GM19463 (cell line): ENCODE results near the gene NRIP3.

ENCODE experiments used
- ATAC-seq: cut with Tn5 transposase; IDR thresholded peaks from one replicate; pipeline ENCODE4 v1.9.1; 2021; ENCODE audit warnings: mild to moderate bottlenecking, moderate library complexity; ENCODE audit not compliant: unreplicated experiment

NRIP3 gene

GRCh38 chr11:9003573-9004182, at the start of gene NRIP3:
Gene NRIP3, minus strand, starts transcription at chr11:9004001. Its CDS starts 66 bp downstream, at chr11:9003935.
- ATAC-seq, result peak; percentile 71

GRCh38 chr11:9052316-9052715, 48.5 kb upstream of the NRIP3 start:
- no peak for ATAC-seq

GRCh38 chr11:9049959-9050358, 46.2 kb upstream of the NRIP3 start:
- ATAC-seq, result no peak

- no peak for ATAC-seq
These were observed 44.2 kb upstream of the NRIP3 start for GRCh38 chr11:9047964-9048523.

- ATAC-seq, result no peak
These were observed 42.7 kb upstream of the NRIP3 start for GRCh38 chr11:9046481-9046880.

GRCh38 chr11:9042488-9042887, 38.7 kb upstream of the NRIP3 start:
- no peak for ATAC-seq

- no peak for ATAC-seq
These were observed 37.9 kb upstream of the NRIP3 start for GRCh38 chr11:9041747-9042146.

GRCh38 chr11:9040410-9040809, 36.6 kb upstream of the NRIP3 start:
- no peak for ATAC-seq

GRCh38 chr11:9039863-9040262, 36.1 kb upstream of the NRIP3 start:
- no peak for ATAC-seq

- no peak for ATAC-seq
These were observed 35.4 kb upstream of the NRIP3 start for GRCh38 chr11:9039198-9039597.

- ATAC-seq, result no peak
These were observed 34.7 kb upstream of the NRIP3 start for GRCh38 chr11:9038541-9038940.

GRCh38 chr11:9037963-9038362, 34.2 kb upstream of the NRIP3 start:
- ATAC-seq, result no peak

GRCh38 chr11:9037046-9037780, 33.4 kb upstream of the NRIP3 start:
- ATAC-seq, result no peak

- ATAC-seq, result no peak
These were observed 26.8 kb upstream of the NRIP3 start for GRCh38 chr11:9030601-9031000.

GRCh38 chr11:9029422-9029821, 25.6 kb upstream of the NRIP3 start:
- no peak for ATAC-seq

GRCh38 chr11:9028581-9028980, 24.8 kb upstream of the NRIP3 start:
- ATAC-seq, result no peak

- ATAC-seq, result no peak
These were observed 21.5 kb upstream of the NRIP3 start for GRCh38 chr11:9025101-9025850.

GRCh38 chr11:9022961-9023680, 19.3 kb upstream of the NRIP3 start:
- ATAC-seq, result no peak

- ATAC-seq, result no peak
These were observed 17.1 kb upstream of the NRIP3 start for GRCh38 chr11:9020916-9021315.

GRCh38 chr11:9019861-9020260, 16.1 kb upstream of the NRIP3 start:
- no peak for ATAC-seq

- ATAC-seq, result no peak
These were observed 14.0 kb upstream of the NRIP3 start for GRCh38 chr11:9017773-9018172.
